Measurements from ENCODE around the gene COL27A1.

GRCh38 chr9:114223564-114224246 lies 68.4 kb downstream of the COL27A1 start:
- TF ChIP-seq, protein P1, sequence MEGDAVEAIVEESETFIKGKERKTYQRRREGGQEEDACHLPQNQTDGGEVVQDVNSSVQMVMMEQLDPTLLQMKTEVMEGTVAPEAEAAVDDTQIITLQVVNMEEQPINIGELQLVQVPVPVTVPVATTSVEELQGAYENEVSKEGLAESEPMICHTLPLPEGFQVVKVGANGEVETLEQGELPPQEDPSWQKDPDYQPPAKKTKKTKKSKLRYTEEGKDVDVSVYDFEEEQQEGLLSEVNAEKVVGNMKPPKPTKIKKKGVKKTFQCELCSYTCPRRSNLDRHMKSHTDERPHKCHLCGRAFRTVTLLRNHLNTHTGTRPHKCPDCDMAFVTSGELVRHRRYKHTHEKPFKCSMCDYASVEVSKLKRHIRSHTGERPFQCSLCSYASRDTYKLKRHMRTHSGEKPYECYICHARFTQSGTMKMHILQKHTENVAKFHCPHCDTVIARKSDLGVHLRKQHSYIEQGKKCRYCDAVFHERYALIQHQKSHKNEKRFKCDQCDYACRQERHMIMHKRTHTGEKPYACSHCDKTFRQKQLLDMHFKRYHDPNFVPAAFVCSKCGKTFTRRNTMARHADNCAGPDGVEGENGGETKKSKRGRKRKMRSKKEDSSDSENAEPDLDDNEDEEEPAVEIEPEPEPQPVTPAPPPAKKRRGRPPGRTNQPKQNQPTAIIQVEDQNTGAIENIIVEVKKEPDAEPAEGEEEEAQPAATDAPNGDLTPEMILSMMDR (IDR thresholded peaks at IDR 0.05): no peak
- no peak for TF ChIP-seq EZH2 (IDR thresholded peaks at IDR 0.05; ENCODE audit: borderline replicate concordance, insufficient read depth, low read depth, low read length, poor library complexity, severe bottlenecking)
